Chondrocyte (in vitro differentiated cells): ENCODE data around the gene CHPF. TPM values are rescaled to one million over a fixed set of nuclear protein-coding genes. Genes with fewer than 3 reads are reported as not detected.

Experiments
- DNase-seq: peaks from one replicate; pipeline ENCODE4 v3.0.0; 2021; ENCODE audit warnings: mixed read lengths, low spot score
- H3K27ac Mint-ChIP-seq: one replicate; pipeline ENCODE4 v1.8.0; 2021; ENCODE audit warnings: mild to moderate bottlenecking, moderate library complexity, mixed read lengths; ENCODE audit not compliant: unreplicated experiment
- H3K27me3 Mint-ChIP-seq: 2 replicates; pipeline ENCODE4 v1.8.0; 2021; ENCODE audit warnings: low read depth, mixed read lengths
- H3K36me3 Mint-ChIP-seq: 2 replicates; pipeline ENCODE4 v1.8.0; 2021; ENCODE audit warnings: low read depth, mixed read lengths
- H3K4me1 Mint-ChIP-seq: 2 replicates; pipeline ENCODE4 v1.8.0; 2021; ENCODE audit warnings: low read depth, mild to moderate bottlenecking, mixed read lengths
- H3K4me3 Mint-ChIP-seq: one replicate; pipeline ENCODE4 v1.8.0; 2021; ENCODE audit warnings: mild to moderate bottlenecking, moderate library complexity, mixed read lengths; ENCODE audit not compliant: unreplicated experiment
- H3K9me3 Mint-ChIP-seq: 2 replicates; pipeline ENCODE4 v1.8.0; 2021; ENCODE audit warnings: low read depth, mixed read lengths
- total RNA-seq: library from RNA; stranded (reverse); gene quantifications from 3 replicates; pipeline ENCODE4 v1.2.1, GENCODE V29; 2021
- TF ChIP-seq, protein P1 (sequence below): fragments of 200-600 bp; sonication (generic); IDR thresholded peaks from 2 replicates; pipeline ENCODE4 v1.5.0; 2021; ENCODE audit warnings: antibody characterized with exemption, mild to moderate bottlenecking, moderate library complexity

The CHPF gene
- total RNA-seq, 1 donor from 2014 or later: 276 TPM

DNA sequence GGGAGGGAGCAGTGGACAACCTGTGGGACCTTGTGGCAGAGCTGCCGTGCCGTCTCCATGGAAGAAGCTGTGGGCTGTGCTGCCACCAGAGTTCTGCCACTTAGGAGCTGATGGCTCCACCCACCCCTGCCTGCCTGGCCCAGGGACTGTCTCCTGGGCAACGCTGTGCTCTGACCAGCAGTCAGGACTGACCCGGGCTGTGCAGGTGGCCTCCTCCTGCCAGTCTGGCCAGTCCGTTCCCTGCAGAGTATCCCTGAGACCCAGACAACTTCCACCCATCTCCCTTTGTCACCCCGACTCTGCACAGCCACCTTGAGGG lies 16.6 kb downstream of the CHPF start:
- H3K4me1 Mint-ChIP-seq: peaks cover 2% of the 10 kb centered on the region
- H3K36me3 Mint-ChIP-seq: no peaks in the 10 kb centered on the region
- peaks cover 41% of the 10 kb centered on the region for H3K27me3 Mint-ChIP-seq
- H3K27ac Mint-ChIP-seq: no peak overlapping the region
- H3K9me3 Mint-ChIP-seq: no peaks in the 10 kb centered on the region
- no peak overlapping the region for H3K4me3 Mint-ChIP-seq
- DNase-seq: no peak
- TF ChIP-seq, protein P1, sequence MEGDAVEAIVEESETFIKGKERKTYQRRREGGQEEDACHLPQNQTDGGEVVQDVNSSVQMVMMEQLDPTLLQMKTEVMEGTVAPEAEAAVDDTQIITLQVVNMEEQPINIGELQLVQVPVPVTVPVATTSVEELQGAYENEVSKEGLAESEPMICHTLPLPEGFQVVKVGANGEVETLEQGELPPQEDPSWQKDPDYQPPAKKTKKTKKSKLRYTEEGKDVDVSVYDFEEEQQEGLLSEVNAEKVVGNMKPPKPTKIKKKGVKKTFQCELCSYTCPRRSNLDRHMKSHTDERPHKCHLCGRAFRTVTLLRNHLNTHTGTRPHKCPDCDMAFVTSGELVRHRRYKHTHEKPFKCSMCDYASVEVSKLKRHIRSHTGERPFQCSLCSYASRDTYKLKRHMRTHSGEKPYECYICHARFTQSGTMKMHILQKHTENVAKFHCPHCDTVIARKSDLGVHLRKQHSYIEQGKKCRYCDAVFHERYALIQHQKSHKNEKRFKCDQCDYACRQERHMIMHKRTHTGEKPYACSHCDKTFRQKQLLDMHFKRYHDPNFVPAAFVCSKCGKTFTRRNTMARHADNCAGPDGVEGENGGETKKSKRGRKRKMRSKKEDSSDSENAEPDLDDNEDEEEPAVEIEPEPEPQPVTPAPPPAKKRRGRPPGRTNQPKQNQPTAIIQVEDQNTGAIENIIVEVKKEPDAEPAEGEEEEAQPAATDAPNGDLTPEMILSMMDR: no peak

DNA sequence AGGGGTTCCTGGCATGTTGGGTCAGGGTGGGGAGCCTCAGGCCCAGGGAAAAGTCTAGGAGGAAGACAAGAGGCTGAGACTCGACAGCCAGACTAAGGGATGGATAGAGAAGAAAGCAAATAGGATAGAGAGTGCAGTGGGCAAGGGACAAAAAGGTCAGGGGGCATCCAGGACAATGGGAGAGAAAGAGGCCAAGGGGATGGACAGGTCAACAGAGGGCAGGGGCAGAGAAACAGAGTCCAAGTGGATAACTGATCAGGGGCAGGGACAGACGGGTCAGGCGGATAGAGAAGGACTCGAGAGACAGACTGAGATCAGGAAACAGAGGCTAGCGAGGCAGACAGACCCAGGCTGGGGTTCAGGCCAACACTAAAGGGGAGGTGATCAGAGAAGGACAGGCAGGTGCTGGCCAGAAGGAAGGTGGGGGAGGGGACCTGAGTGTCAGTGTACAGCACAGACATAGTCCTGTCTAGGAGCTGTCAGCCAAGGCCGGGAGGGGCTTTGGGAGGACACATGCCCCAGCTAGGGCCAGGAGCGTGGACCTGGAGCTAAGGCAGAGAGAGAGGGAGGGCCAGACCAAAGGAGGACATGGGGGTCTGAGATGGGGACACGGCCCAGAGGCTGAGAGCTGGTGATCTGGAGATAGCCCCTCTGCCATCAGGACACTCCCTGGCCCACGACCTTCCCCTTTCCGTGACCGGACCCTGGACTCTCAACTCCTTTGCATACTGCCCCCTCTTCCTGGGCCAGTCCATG lies 17.1 kb downstream of the CHPF start:
- H3K27me3 Mint-ChIP-seq: peaks cover 41% of the 10 kb centered on the region
- no peaks in the 10 kb centered on the region for H3K36me3 Mint-ChIP-seq
- H3K9me3 Mint-ChIP-seq: no peaks in the 10 kb centered on the region
- no peak overlapping the region for H3K27ac Mint-ChIP-seq
- peaks cover 7% of the 10 kb centered on the region for H3K4me1 Mint-ChIP-seq
- DNase-seq: no peak
- no peak overlapping the region for H3K4me3 Mint-ChIP-seq
- TF ChIP-seq, protein P1: no peak

DNA sequence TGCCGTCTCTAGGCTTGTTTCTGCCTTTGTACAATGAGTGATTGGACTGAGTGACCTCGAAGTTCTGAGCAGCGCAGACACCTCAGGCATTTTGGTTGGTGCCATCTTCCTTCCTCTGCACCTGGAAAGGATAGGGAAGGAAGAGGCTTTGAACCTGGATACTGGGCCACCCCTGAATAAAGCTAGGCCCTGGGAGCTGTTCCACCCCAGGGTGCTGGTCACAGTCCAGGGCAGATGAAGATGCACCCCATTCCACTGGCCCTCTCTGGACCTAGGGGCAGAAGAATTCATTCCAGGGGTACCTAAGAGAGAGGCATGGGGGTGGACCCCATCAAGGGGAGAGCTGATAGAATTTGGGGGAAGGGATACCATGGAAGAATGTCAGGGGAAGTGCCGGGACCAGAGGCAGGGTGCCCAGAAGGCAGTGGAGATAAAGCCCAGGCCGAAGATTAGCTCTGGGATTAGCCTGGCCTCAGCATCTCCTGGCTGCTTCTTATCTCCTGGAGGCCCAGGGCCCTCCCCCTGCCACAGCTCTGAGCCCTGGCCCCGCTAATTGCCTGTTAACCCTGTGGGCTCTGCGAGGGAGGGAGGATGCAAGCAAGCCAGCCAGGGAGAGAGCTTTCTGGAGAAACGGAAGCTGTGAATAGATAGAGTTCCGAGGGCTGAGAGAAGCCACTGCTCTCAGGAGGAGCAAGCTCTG lies 17.9 kb downstream of the CHPF start:
- H3K27ac Mint-ChIP-seq: no peak overlapping the region
- no peak overlapping the region for H3K4me3 Mint-ChIP-seq
- no peak for DNase-seq
- peaks cover 15% of the 10 kb centered on the region for H3K4me1 Mint-ChIP-seq
- TF ChIP-seq, protein P1: no peak
- H3K27me3 Mint-ChIP-seq: peaks cover 35% of the 10 kb centered on the region
- H3K36me3 Mint-ChIP-seq: no peaks in the 10 kb centered on the region
- H3K9me3 Mint-ChIP-seq: no peaks in the 10 kb centered on the region

DNA sequence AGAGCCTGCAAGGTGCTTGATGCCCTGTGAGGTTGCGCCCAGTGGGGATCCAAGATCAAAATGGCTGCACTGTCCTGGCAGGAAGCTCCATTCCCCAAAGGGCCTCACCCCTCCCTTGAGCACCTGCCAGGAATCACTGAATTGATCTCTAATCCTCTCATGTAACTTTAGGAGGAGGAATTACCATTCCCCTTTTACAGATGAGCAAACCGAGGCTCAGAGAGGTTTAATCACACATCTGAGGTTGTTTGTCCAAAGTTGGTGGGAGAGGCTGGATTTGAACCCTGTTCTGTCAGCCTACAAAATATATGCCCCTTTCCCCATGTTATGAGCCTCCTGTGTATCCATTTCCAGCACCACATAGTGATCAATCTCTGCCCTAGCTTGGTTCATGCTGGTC lies 18.8 kb downstream of the CHPF start:
- no peaks in the 10 kb centered on the region for H3K9me3 Mint-ChIP-seq
- no peak for DNase-seq
- H3K27ac Mint-ChIP-seq: no peak overlapping the region
- TF ChIP-seq, protein P1: no peak
- H3K36me3 Mint-ChIP-seq: no peaks in the 10 kb centered on the region
- H3K4me3 Mint-ChIP-seq: no peak overlapping the region
- H3K4me1 Mint-ChIP-seq: peaks cover 15% of the 10 kb centered on the region
- H3K27me3 Mint-ChIP-seq: peaks cover 31% of the 10 kb centered on the region

DNA sequence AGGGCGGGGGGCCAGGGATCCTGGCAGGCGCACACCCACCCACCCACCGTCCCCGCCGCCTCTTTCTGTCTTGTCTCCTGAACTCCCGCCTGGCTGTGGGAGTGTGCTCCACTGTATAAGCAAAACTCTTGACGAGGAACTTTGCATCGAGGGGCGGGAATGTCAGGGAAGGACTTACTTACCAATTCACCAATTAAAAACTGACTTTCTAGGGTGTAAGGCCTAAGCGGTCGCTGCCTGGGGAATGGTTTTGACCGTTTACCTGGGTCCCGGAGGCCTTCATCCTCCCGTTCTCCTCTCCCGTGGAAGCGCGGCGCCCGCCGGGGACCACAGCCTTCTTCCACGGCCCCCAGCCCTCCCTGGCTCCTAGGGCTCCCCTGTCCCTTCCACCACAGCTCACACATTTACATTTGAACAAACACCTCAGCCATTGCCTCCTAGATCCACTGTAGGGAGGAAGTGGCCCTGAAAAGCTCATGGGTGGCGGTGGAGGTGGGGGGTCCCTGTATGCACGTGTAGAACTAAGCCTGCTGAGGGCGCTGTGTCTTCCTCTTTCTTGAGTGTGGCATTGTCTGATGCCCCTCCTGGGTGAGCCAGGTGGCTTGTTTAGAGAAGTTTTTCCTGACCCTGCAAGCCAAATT lies 20.5 kb downstream of the CHPF start:
- peaks cover 21% of the 10 kb centered on the region for H3K27me3 Mint-ChIP-seq
- no peak overlapping the region for H3K4me3 Mint-ChIP-seq
- no peak overlapping the region for H3K27ac Mint-ChIP-seq

More for the DNA sequence above, 20.5 kb downstream of the CHPF start:
- DNase-seq: no peak
- H3K4me1 Mint-ChIP-seq: peaks cover 15% of the 10 kb centered on the region
- H3K9me3 Mint-ChIP-seq: no peaks in the 10 kb centered on the region
- H3K36me3 Mint-ChIP-seq: no peaks in the 10 kb centered on the region
- TF ChIP-seq, protein P1: peak; percentile 0
